WERI-Rb-1 (cell line): ENCODE measurements around the gene TPSB2.

Experiments used
- DNase-seq: peaks from one replicate; pipeline ENCODE4 v3.0.0-alpha.2; 2020
- H3K27ac ChIP-seq: fragments of 250-450 bp; sonication (Bioruptor Pico); 2 replicates; pipeline ENCODE4 v1.5.1; 2020; ENCODE audit warnings: mild to moderate bottlenecking, moderate library complexity
- H3K27me3 ChIP-seq: fragments of 250-450 bp; sonication (Bioruptor Pico); 2 replicates; pipeline ENCODE4 v1.5.1; 2021; ENCODE audit warnings: mild to moderate bottlenecking, low read depth, moderate library complexity; ENCODE audit not compliant: insufficient read depth, severe bottlenecking
- H3K36me3 ChIP-seq: fragments of 250-450 bp; sonication (Bioruptor Pico); 2 replicates; pipeline ENCODE4 v1.5.1; 2020; ENCODE audit warnings: mild to moderate bottlenecking, moderate library complexity
- H3K4me3 ChIP-seq: 2 replicates; pipeline ENCODE4 v1.5.1; 2011; ENCODE audit warnings: low read depth, mild to moderate bottlenecking, control low read depth, low read length
- H3K9me3 ChIP-seq: fragments of 250-450 bp; sonication (Bioruptor Pico); 2 replicates; pipeline ENCODE4 v1.5.1; 2021; ENCODE audit warnings: mild to moderate bottlenecking, moderate library complexity; ENCODE audit not compliant: severe bottlenecking
- CTCF ChIP-seq: IDR thresholded peaks from 2 replicates; pipeline ENCODE4 v1.5.1; 2011; ENCODE audit warnings: low read depth, mild to moderate bottlenecking, control low read depth, inconsistent platforms, low read length

Gene TPSB2

GRCh38 chr16:1182316-1182671 is 47.7 kb downstream of the TPSB2 start:
- H3K4me3 ChIP-seq: no peak overlapping the region

GRCh38 chr16:1181404-1182315 is 48.3 kb downstream of the TPSB2 start:
- peak; percentile 44 for DNase-seq
- H3K27ac ChIP-seq: peak overlapping the region; percentile 39
- H3K9me3 ChIP-seq: no peaks in the 10 kb centered on the region
- H3K27me3 ChIP-seq: no peaks in the 10 kb centered on the region
- TF ChIP-seq CTCF: peak; percentile 74
- H3K4me3 ChIP-seq: no peak overlapping the region
- H3K36me3 ChIP-seq: peaks cover 28% of the 10 kb centered on the region

More at GRCh38 chr16:1182316-1182671, 47.7 kb downstream of the TPSB2 start:
- Histone ChIP-seq H3K27me3 (no peaks in the 10 kb centered on the region), H3K36me3 (peaks cover 29% of the 10 kb centered on the region), H3K27ac (peak overlapping the region; percentile 64), H3K9me3 (no peaks in the 10 kb centered on the region)
- TF ChIP-seq CTCF: no peak
- DNase-seq: peak; percentile 90

- Histone ChIP-seq H3K4me3 (no peak overlapping the region), H3K36me3 (peaks cover 22% of the 10 kb centered on the region), H3K27me3 (no peaks in the 10 kb centered on the region), H3K9me3 (no peaks in the 10 kb centered on the region), H3K27ac (peak overlapping the region; percentile 39)
- no peak for TF ChIP-seq CTCF
- DNase-seq: no peak
Measured at GRCh38 chr16:1180549-1181403, 49.2 kb downstream of the TPSB2 start.
